DND-41 (cell line): ENCODE measurements around the gene PPARD.

Experiments used
- EZH2 ChIP-seq: IDR thresholded peaks from 3 replicates; pipeline ENCODE4 v1.6.1; 2012; ENCODE audit warnings: borderline replicate concordance, low read depth, mild to moderate bottlenecking, moderate library complexity, low read length, inconsistent platforms; ENCODE audit not compliant: severe bottlenecking
- TF ChIP-seq, protein P1 (sequence below): IDR thresholded peaks from 2 replicates; pipeline ENCODE4 v1.5.1; 2012; ENCODE audit warnings: borderline replicate concordance, low read length, moderate library complexity, mild to moderate bottlenecking; ENCODE audit not compliant: poor library complexity, severe bottlenecking; ENCODE audit errors: extremely low read depth

DNA sequence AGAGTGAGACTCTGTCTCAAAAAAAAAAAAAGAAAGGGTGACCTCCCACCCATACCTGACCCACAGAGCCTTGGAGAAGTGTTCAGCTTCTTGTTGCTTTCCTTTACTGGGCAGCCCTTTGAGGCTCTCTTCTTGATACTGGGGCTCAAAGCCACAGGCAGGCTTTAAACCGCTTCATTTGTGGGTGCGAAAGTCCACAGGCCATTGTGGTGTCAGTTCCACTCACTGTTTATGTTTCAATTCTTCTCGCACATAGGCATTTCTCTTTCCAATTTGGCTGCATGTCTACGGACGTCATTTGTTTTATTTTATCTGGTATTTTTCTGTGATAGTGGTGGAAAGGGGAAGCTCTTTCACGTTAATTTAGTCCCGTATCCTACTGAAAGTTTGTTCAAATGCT lies 34.6 kb downstream of the PPARD start:
- TF ChIP-seq, protein P1, sequence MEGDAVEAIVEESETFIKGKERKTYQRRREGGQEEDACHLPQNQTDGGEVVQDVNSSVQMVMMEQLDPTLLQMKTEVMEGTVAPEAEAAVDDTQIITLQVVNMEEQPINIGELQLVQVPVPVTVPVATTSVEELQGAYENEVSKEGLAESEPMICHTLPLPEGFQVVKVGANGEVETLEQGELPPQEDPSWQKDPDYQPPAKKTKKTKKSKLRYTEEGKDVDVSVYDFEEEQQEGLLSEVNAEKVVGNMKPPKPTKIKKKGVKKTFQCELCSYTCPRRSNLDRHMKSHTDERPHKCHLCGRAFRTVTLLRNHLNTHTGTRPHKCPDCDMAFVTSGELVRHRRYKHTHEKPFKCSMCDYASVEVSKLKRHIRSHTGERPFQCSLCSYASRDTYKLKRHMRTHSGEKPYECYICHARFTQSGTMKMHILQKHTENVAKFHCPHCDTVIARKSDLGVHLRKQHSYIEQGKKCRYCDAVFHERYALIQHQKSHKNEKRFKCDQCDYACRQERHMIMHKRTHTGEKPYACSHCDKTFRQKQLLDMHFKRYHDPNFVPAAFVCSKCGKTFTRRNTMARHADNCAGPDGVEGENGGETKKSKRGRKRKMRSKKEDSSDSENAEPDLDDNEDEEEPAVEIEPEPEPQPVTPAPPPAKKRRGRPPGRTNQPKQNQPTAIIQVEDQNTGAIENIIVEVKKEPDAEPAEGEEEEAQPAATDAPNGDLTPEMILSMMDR: no peak
- TF ChIP-seq EZH2: no peak
